H1 (cell line): Measurements from ENCODE around the gene SLC39A13. TPM values are rescaled to one million over a fixed set of nuclear protein-coding genes. Genes with fewer than 3 reads are reported as not detected.

Experiments
- CTCF ChIA-PET: fragments of 300-600 bp; sonication (Branson Sonifier 250); formaldehyde crosslinking; loops from one replicate; lab custom pipeline; 2021; ENCODE audit not compliant: partially characterized antibody; lab: Charles Lee
- POLR2A ChIA-PET: fragments of 300-600 bp; sonication (Branson Sonifier 250); formaldehyde crosslinking; loops from one replicate; lab custom pipeline; 2021; ENCODE audit warnings: inconsistent platforms; ENCODE audit not compliant: partially characterized antibody; lab: Charles Lee
- DNase-seq, 2 experiments: peaks; one replicate each; pipeline versions ENCODE4 v3.0.0 to v3.0.0-alpha.2; 2010 to 2022; ENCODE audit warnings: low spot score in 2 of 2, low read depth in 1 of 2, mixed read lengths in 1 of 2
- FAIRE-seq: peaks from 2 replicates; lab custom pipeline; 2011; peaks lifted over from hg19 to GRCh38; lab: Jason Lieb, UNC
- H2AFZ ChIP-seq: 2 replicates; pipeline ENCODE4 v1.8.1; 2012; ENCODE audit warnings: low read length, inconsistent platforms
- H2AK5ac ChIP-seq: 2 replicates; pipeline ENCODE4 v1.6.1; 2013; ENCODE audit warnings: low read depth, low read length
- H2BK120ac ChIP-seq: replicated peaks from 2 replicates; pipeline ENCODE3; 2013; ENCODE audit warnings: low read depth, low read length, inconsistent platforms
- H2BK12ac ChIP-seq: 2 replicates; pipeline ENCODE4 v1.6.1; 2013; ENCODE audit warnings: low read depth, low read length
- H2BK15ac ChIP-seq: 2 replicates; pipeline ENCODE4 v1.6.1; 2013; ENCODE audit warnings: low read length
- H2BK20ac ChIP-seq: 2 replicates; pipeline ENCODE4 v1.6.1; 2013; ENCODE audit warnings: low read length
- H2BK5ac ChIP-seq: 2 replicates; pipeline ENCODE4 v1.6.1; 2013; ENCODE audit warnings: low read depth, low read length
- H3K14ac ChIP-seq: 2 replicates; pipeline ENCODE4 v1.6.1; 2013; ENCODE audit warnings: inconsistent platforms; ENCODE audit not compliant: insufficient read length
- H3K18ac ChIP-seq: 2 replicates; pipeline ENCODE4 v1.6.1; 2013; ENCODE audit warnings: low read length; ENCODE audit errors: extremely low read depth
- H3K23ac ChIP-seq: 2 replicates; pipeline ENCODE4 v1.6.1; 2013; ENCODE audit warnings: inconsistent platforms; ENCODE audit not compliant: insufficient read length
- H3K23me2 ChIP-seq: 2 replicates; pipeline ENCODE4 v1.6.1; 2013; ENCODE audit warnings: low read depth, low read length
- H3K27ac ChIP-seq: 2 replicates; pipeline ENCODE4 v1.6.1; 2011; ENCODE audit warnings: low read depth, low read length, inconsistent platforms
- H3K27me3 ChIP-seq, 4 experiments: replicated peaks in 1 of 4; 1 replicate in 1 of 4; 2 replicates in 3 of 4; pipeline versions ENCODE4 v1.6.1 to v1.8.1; 2011 to 2013; ENCODE audit warnings: low read length in 3 of 4, mild to moderate bottlenecking in 3 of 4, inconsistent platforms in 2 of 4, mixed read lengths in 2 of 4, moderate library complexity in 1 of 4; ENCODE audit not compliant: control insufficient read depth in 3 of 4, insufficient read depth in 3 of 4; ENCODE audit errors: extremely low read depth in 1 of 4
- H3K36me3 ChIP-seq, 4 experiments: 2 replicates each; pipeline versions ENCODE4 v1.6.1 to v1.8.1; 2011 to 2013; ENCODE audit warnings: mild to moderate bottlenecking in 4 of 4, low read length in 3 of 4, moderate library complexity in 2 of 4, control low read depth in 1 of 4, inconsistent platforms in 1 of 4; ENCODE audit not compliant: insufficient read depth in 4 of 4, control insufficient read depth in 2 of 4
- H3K4ac ChIP-seq: replicated peaks from 2 replicates; pipeline ENCODE3; 2013; ENCODE audit warnings: low read length, low read depth, mixed read lengths, inconsistent platforms; ENCODE audit not compliant: insufficient read length
- H3K4me1 ChIP-seq, 4 experiments: replicated peaks in 1 of 4; 1 replicate in 1 of 4; 2 replicates in 3 of 4; pipeline versions ENCODE4 v1.6.1 to v1.8.1; 2011 to 2013; ENCODE audit warnings: low read length in 3 of 4, inconsistent platforms in 2 of 4, mixed read lengths in 1 of 4; ENCODE audit not compliant: insufficient read depth in 4 of 4, control insufficient read depth in 3 of 4
- H3K4me2 ChIP-seq, 2 experiments: 2 replicates each; pipeline versions ENCODE4 v1.6.1 to v1.8.1; 2011 to 2013; ENCODE audit warnings: low read depth in 2 of 2, low read length in 2 of 2, control low read depth in 1 of 2, inconsistent platforms in 1 of 2, mild to moderate bottlenecking in 1 of 2; ENCODE audit not compliant: insufficient read depth in 1 of 2
- H3K4me3 ChIP-seq, 4 experiments: fragments of 200-600, 300-600 bp in 1 of 4; sonication (generic), shearing (Covaris generic), sonication (Bioruptor Twin) in 1 of 4; 2 replicates each; pipeline versions ENCODE4 v1.5.1 to v1.8.1; 2011 to 2016; ENCODE audit warnings: low read length in 4 of 4, low read depth in 3 of 4, control low read depth in 2 of 4, inconsistent platforms in 2 of 4, mild to moderate bottlenecking in 2 of 4, mixed read lengths in 1 of 4, moderate library complexity in 1 of 4; ENCODE audit not compliant: insufficient read depth in 2 of 4; ENCODE audit errors: extremely low read depth in 1 of 4
- H3K56ac ChIP-seq: replicated peaks from 2 replicates; pipeline ENCODE3; 2013; ENCODE audit warnings: low read depth, mild to moderate bottlenecking, mixed read lengths, low read length, inconsistent platforms; ENCODE audit not compliant: insufficient read length
- H3K79me1 ChIP-seq: 2 replicates; pipeline ENCODE4 v1.6.1; 2013; ENCODE audit warnings: low read depth, low read length, control low read depth
- H3K79me2 ChIP-seq, 2 experiments: 2 replicates each; pipeline versions ENCODE4 v1.6.1 to v1.8.1; 2012 to 2013; ENCODE audit warnings: low read length in 2 of 2, mild to moderate bottlenecking in 2 of 2, inconsistent platforms in 1 of 2; ENCODE audit not compliant: insufficient read depth in 2 of 2, control insufficient read depth in 1 of 2
- H3K9ac ChIP-seq, 4 experiments: replicated peaks in 1 of 4; 1 replicate in 1 of 4; 2 replicates in 3 of 4; pipeline versions ENCODE4 v1.6.1 to v1.8.1; 2011 to 2013; ENCODE audit warnings: low read depth in 3 of 4, low read length in 3 of 4, control low read depth in 2 of 4, mild to moderate bottlenecking in 2 of 4, moderate library complexity in 2 of 4, inconsistent platforms in 1 of 4; ENCODE audit errors: extremely low read depth in 1 of 4
- H3K9me3 ChIP-seq, 2 experiments: 2 replicates each; pipeline versions ENCODE4 v1.6.1 to v1.8.1; 2012 to 2013; ENCODE audit warnings: mild to moderate bottlenecking in 2 of 2, moderate library complexity in 2 of 2, control low read depth in 1 of 2, inconsistent platforms in 1 of 2, low read depth in 1 of 2, low read length in 1 of 2, mixed read lengths in 1 of 2; ENCODE audit not compliant: insufficient read depth in 2 of 2
- H4K20me1 ChIP-seq, 2 experiments: replicated peaks in 1 of 2; 2 replicates each; pipeline versions ENCODE3 to v1.8.1; 2011 to 2013; ENCODE audit warnings: inconsistent platforms in 2 of 2, low read length in 2 of 2, mild to moderate bottlenecking in 1 of 2; ENCODE audit not compliant: insufficient read depth in 2 of 2, control insufficient read depth in 1 of 2
- H4K5ac ChIP-seq: 2 replicates; pipeline ENCODE4 v1.6.1; 2013; ENCODE audit warnings: low read length, low read depth, mixed read lengths, inconsistent platforms; ENCODE audit not compliant: insufficient read length
- H4K8ac ChIP-seq: 2 replicates; pipeline ENCODE4 v1.8.0; 2013; ENCODE audit warnings: mild to moderate bottlenecking, moderate library complexity, low read length, inconsistent platforms; ENCODE audit not compliant: insufficient read depth; ENCODE audit errors: extremely low read depth
- H4K91ac ChIP-seq: replicated peaks from 2 replicates; pipeline ENCODE3; 2013; ENCODE audit warnings: low read length, mixed read lengths, inconsistent platforms; ENCODE audit not compliant: insufficient read length
- CBX5 ChIP-seq: fragments of 300-800, 300-1000 bp; sonication (generic); IDR thresholded peaks from 2 replicates; pipeline ENCODE4 v1.7.1; 2016; ENCODE audit warnings: antibody characterized with exemption, low read length, low read depth
- CREB1 ChIP-seq: IDR thresholded peaks from 2 replicates; pipeline ENCODE4 v1.6.1; 2012; ENCODE audit warnings: inconsistent platforms
- CTBP2 ChIP-seq: IDR thresholded peaks from 2 replicates; pipeline ENCODE4 v1.7.0; 2011; ENCODE audit warnings: borderline replicate concordance, mild to moderate bottlenecking, moderate library complexity, mixed read lengths, low read length; ENCODE audit not compliant: insufficient read depth, insufficient read length
- GTF2F1 ChIP-seq: IDR thresholded peaks from 2 replicates; pipeline ENCODE4 v1.6.1; 2012; ENCODE audit warnings: low read depth, low read length, improper control_type of control experiment, borderline replicate concordance
- KDM1A ChIP-seq: fragments of 200-600, 300-600 bp; sonication (generic); IDR thresholded peaks from 2 replicates; pipeline ENCODE4 v1.7.1; 2016; ENCODE audit warnings: mild to moderate bottlenecking, low read length, borderline replicate concordance
- RBBP5 ChIP-seq: IDR thresholded peaks from 2 replicates; pipeline ENCODE4 v1.7.1; 2012; ENCODE audit warnings: low read depth, mild to moderate bottlenecking, inconsistent platforms, low read length, moderate library complexity, borderline replicate concordance
- SP1 ChIP-seq: IDR thresholded peaks from 2 replicates; pipeline ENCODE4 v1.6.1; 2011; ENCODE audit warnings: low read depth, low read length
- WGBS, 2 experiments: shearing (Covaris generic) in 1 of 2; methylation state at CpG; one replicate each; pipeline versions ENCODE4 v1.1.6 to v1.1.7; 2013 to 2015; ENCODE audit warnings: low lambda C conversion rate in 2 of 2, mixed read lengths in 2 of 2, inconsistent platforms in 1 of 2, low coverage in 1 of 2, missing lambda C conversion rate in 1 of 2; ENCODE audit not compliant: insufficient replicate concordance in 2 of 2, insufficient coverage in 1 of 2, insufficient read length in 1 of 2; ENCODE audit errors: extremely low coverage in 1 of 2, missing lambda C conversion rate in 1 of 2; 5-methylcytosine and 5-hydroxymethylcytosine counted together
- polyA plus RNA-seq, 7 experiments: library from polyadenylated mRNA; depleted of rRNA in 3 of 7; stranded (reverse) in 5 of 7; unstranded in 2 of 7; fragments of >200 nt in 5 of 7; fragments of 200-250 nt in 2 of 7; gene quantifications; 1 replicate in 5 of 7; 2 replicates in 1 of 7; 4 replicates in 1 of 7; pipeline versions ENCODE4 v1.2.1 to v1.2.3, GENCODE V29; 2011 to 2013; ENCODE audit warnings: missing spikeins in 2 of 7, mixed read lengths in 2 of 7
- total RNA-seq: library from RNA; stranded (reverse); fragmentation: NEBNext Ultra II Directional; extraction: Animal tissue kit (Norgen Biotek cat#: 25700); gene quantifications from 2 replicates; pipeline ENCODE4 v1.2.1, GENCODE V29; 2021

Gene SLC39A13
- total and polyA plus RNA-seq, 2 of the 8 experiments (the other 6 are each of a cell fraction or from before 2014, with no cell fraction given) = 23.2 to 30.0 TPM

DNA sequence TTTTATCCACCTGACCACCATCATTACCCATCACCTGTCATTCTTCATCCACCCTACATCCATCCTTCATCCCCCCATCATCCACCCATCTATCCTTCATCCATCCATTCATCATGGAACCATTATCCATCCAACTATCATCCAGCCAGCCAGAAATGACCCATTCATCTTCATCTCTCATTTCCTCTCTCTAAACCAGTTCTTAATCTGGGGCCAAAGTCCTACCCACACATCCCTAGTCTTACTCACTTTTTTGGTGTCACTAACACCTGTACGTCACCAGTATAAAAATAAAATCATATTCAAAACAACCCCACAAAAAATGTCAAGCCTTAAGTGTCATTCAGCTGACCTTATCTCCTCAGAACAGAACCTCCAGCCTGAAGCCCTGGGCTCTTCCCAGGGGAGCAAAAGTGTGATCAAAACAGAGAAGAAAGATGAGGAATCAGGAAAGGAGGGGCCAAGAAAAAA, 42.3 kb upstream of the SLC39A13 start:
- H4K8ac ChIP-seq = no peak overlapping the region
- H3K23ac ChIP-seq = no peak overlapping the region
- DNase-seq = no peak
- H3K18ac ChIP-seq = no peak overlapping the region
- H4K91ac ChIP-seq = no peak overlapping the region
- no peaks in the 10 kb centered on the region for H3K4me1 ChIP-seq
- POLR2A ChIA-PET = no interaction called here
- H2AK5ac ChIP-seq = no peak overlapping the region
- no peak overlapping the region for H4K5ac ChIP-seq
- no peaks in the 10 kb centered on the region for H3K79me2 ChIP-seq
- no peak overlapping the region for H2BK12ac ChIP-seq
- no peaks in the 10 kb centered on the region for H3K9me3 ChIP-seq
- no peak overlapping the region for H3K56ac ChIP-seq
- H3K4me2 ChIP-seq = no peak overlapping the region
- H2BK20ac ChIP-seq = no peak overlapping the region
- WGBS, 2 experiments = 93% methylated on average over 1 of the region's 1 CpG; no CpG with 5 or more reads in 1 of the 2 experiments
- no peak overlapping the region for H2BK15ac ChIP-seq
- no peak overlapping the region for H3K4me3 ChIP-seq
- no peak overlapping the region for H2BK120ac ChIP-seq
- no peak overlapping the region for H3K14ac ChIP-seq
- no peak overlapping the region for H3K4ac ChIP-seq
- no peaks in the 10 kb centered on the region for H3K27me3 ChIP-seq
- H3K36me3 ChIP-seq = no peaks in the 10 kb centered on the region
- H2AFZ ChIP-seq = no peak overlapping the region
- CTCF ChIA-PET = interaction anchor here (0.6 kb wide), 2 partner anchors 47 to 72 kb away, joined by 3 read pairs; no protein-coding TSS in a partner anchor
- no peak overlapping the region for H3K27ac ChIP-seq
- FAIRE-seq = no peak
- TF ChIP-seq SP1 = no peak
- TF ChIP-seq CTBP2 = no peak
- TF ChIP-seq RBBP5 = no peak
- no peak for TF ChIP-seq CREB1
- no peak for TF ChIP-seq KDM1A
- TF ChIP-seq GTF2F1 = no peak
- no peak for TF ChIP-seq CBX5
- no peaks in the 10 kb centered on the region for H4K20me1 ChIP-seq
- no peaks in the 10 kb centered on the region for H3K79me1 ChIP-seq
- no peaks in the 10 kb centered on the region; the same call in 1 of the 2 replicates for H3K23me2 ChIP-seq
- no peak overlapping the region for H3K9ac ChIP-seq
- H2BK5ac ChIP-seq = no peak overlapping the region
